Activated naive CD8-positive, alpha-beta T cell treated with anti-CD3 and anti-CD28 coated beads, Interleukin-2, amount 50 U/mL, for 16 hours (primary cell): Measurements from ENCODE around the gene SP1.
A peak's percentile ranks its signal among the peaks of the same experiment; 100 is the strongest.
"Not testable (repeated sequence)": the region's sequence is repeated elsewhere in the genome, so short reads cannot be mapped to it uniquely, and the experiment has no call there.

Experiments
- DNase-seq: peaks from one replicate; pipeline ENCODE4 v3.0.0-alpha.2; 2020; ENCODE audit warnings: low read depth, low spot score

Gene SP1

DNA sequence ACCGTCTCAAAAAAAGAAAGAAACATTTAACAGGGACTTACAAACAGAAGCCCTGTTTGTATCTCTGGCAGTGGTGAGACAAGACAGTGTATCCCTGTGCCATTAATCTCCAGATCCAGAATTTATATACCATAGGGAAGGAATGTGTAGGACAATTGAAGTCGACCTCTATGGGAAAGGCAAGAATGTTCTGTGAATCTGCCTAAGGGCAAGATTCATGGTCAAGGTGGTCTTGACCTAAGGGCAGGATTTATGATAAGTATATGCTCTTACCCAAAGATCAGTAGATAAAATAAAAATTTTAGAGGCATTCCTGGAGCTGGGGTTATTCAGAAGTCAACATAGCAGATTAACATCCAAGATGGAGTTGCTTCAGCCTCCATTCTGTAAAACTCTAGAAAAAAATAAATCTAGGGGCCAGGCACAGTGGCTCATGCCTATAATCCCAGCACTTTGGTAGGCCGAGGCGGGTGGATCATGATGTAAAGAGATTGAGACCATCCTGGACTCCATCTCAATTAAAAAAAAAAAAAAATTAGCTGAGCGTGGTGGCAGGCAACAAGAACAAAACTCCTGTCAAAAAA lies 21.0 kb upstream of the SP1 start:
- no peak for DNase-seq

DNA sequence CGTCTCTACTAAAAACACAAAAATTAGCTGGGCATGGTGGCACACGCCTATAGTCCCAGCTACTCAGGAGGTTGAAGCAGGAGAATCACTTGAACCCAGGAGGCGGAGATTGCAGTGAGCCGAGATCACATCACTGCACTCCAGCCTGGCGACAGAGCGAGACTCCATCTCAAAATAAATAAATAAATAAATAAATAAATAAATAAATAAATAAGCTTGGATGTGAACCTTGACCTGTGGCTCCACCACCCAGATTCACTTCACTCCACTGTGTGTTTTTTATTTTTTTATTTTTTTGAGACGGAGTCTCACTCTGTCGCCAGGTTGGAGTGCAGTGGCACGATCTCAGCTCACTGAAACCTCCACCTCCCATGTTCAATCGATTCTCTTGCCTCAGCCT lies 18.3 kb upstream of the SP1 start:
- not testable (repeated sequence) for DNase-seq

DNA sequence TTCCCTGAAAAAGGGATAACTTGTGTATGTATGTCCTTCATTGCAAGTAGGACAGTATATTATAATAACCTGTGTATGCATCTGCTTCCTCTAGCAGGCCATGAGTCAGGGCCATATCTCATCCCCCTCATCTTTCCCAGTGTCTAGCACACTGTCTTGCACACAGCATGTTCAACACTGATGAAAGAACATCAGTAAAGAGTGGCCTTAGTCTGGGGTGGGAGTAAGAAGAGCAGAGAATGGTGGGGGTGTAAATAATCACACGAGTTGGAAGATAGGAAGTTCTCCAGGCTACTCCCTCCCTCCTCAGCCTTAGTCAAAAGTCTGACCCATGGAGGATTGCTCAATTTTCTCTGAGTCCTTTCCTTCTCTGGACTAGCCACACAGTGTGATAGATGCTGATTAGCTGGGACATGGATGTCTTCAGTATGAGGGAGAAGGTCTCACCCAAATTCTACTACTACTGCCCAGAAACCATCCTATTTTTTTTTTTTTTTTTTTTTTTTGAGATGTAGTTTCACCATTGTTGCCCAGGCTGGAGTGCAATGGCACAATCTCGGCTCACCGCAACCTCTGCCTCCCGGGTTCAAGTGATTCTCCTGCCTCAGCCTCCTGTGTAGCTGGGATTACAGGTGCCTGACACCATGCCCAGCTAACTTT lies 14.6 kb upstream of the SP1 start:
- DNase-seq = no peak

DNA sequence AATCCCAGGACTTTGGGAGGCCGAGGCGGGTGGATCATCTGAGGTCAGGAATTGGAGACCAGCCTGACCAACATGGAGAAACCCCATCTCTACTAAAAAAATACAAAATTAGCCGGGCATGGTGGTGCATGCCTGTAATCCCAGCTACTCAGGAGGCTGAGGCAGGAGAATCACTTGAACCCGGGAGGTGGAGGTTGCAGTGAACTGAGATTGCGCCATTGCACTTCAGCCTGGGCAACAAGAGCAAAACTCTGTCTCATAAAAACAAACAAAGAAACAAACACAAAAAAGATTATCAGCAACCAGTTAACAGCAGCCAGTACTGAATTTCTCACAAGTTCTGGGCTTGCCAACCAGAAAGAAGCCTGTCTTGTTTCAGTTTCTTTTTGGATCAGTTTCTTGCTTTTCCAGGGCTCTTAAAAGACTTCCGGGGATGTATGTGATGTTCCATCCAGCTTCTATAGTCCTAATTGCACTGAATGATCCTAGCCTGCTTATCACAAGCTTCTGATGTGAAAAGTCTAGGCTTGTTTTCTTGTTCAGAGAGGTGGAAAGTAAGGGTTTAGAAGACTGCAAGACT lies 6.3 kb upstream of the SP1 start:
- DNase-seq = not testable (repeated sequence)

DNA sequence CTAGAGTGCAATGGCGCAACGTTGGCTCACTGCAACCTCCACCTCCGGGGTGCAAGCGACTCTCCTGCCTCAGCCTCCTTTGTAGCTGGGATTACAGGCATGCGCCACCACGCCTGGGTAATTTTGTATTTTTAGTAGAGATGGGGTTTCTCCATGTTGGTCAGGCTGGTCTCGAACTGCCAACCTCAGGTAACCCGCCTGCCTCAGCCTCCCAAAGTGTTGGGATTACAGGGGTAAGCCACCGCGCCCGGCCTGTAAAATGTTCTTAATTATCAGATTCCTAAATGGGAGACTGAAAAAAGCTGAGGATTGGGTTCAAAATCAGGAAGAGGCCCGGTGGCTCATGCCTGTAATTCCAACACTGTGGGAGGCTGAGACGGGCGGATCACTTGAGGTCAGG lies 5.7 kb upstream of the SP1 start:
- DNase-seq = not testable (repeated sequence)

DNA sequence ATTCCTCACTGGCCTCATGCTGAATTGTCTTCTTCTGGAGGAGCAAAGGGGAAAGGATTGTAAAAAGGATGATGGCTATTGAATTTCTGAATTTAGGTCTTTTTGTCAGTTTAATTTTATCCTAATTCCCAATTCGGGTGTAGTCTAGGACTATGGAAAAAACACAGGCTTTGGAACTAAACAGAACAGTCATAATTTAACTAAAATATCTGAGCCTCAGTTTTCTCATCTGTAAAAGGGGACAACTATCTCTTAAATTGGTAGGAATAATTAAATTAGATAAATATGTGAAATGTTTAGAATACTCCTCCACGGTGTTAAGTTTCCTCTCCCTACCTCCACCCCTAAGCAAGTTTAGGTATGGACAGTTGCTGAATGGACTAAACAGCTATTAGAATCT lies 3.2 kb upstream of the SP1 start:
- DNase-seq = no peak

DNA sequence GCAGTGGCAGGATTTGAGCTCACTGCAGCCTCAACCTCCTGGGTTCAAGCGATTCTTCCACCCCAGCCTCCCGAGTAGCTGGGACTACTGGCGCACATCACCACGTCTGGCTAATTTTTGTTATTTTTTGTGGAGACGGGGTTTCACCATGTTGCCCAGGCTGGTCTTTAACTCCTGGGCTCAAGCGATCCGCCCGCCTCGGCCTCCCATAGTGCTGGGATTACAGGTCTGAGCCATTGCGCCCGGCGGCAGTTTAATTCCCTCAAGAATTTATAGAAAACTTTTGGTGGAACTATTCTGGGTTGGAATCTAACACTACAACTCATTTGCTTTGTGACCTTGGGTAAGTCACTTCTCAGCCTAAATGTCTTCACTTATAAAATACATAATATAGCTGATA lies 1.8 kb upstream of the SP1 start:
- DNase-seq = no peak

DNA sequence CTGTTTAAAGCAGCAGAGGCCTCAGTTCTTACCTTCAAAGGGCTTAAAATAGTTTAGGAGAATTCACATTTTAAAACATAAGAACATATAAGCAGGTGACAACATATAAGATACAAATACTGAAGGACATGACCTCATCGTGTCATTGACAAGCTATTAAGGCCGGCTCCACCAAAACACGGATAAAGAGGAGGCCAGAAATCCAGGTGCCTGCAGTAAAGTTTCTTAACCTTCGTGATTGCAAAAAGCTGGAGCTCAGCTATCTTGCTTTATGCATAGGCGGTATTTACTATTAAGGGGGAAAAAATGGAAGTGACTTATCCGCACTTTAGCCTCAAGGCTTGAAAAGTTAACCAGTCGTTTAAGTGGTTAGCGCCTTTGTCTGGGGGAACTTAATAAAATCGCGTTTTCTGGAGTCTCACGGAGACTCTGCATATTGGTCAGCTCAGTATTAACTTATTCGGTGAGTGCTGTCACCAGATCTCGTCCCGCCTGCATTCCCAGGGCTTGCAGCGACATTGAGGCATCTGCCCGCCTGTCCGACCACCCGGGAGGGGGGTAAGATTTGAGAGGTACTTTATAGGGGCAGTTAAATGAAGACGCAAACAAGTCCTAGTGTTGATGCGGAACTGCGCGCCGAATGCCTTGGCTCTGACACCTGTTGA lies 1.1 kb upstream of the SP1 start:
- no peak for DNase-seq

DNA sequence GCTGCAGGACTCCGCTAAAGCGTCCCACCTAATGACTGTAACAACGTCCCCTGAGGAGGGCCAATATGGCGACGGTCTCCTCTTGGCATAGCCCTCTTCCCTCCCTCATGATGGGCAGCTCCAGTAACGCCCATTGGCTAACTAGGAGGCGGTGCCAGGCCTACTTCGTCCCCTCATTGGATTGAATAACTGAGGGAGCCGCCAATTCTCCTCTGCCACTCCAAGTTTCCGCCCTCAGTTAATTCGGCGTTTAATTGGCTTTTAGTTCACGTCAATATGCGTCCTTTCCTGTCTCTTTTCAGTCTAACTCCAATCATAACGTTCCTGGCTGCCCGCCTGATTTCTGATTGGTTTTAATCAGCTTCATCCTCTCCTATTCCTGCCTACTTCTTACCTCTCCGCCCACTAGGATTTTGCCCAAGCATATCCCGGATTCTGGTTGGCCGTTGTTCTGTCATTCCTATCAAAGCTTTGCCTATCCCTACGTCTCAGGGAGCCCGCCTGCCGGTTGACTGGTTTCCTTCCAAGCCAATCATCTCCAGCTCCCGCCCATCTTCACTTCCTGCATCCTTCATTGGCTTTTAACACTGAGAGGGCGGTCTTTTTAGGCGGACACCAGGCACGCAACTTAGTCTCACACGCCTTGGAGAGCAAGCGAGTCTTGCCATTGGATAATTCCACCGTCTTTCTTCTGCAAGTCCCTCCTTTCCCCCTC lies 430 bp upstream of the SP1 start:
- peak; percentile 96 for DNase-seq

DNA sequence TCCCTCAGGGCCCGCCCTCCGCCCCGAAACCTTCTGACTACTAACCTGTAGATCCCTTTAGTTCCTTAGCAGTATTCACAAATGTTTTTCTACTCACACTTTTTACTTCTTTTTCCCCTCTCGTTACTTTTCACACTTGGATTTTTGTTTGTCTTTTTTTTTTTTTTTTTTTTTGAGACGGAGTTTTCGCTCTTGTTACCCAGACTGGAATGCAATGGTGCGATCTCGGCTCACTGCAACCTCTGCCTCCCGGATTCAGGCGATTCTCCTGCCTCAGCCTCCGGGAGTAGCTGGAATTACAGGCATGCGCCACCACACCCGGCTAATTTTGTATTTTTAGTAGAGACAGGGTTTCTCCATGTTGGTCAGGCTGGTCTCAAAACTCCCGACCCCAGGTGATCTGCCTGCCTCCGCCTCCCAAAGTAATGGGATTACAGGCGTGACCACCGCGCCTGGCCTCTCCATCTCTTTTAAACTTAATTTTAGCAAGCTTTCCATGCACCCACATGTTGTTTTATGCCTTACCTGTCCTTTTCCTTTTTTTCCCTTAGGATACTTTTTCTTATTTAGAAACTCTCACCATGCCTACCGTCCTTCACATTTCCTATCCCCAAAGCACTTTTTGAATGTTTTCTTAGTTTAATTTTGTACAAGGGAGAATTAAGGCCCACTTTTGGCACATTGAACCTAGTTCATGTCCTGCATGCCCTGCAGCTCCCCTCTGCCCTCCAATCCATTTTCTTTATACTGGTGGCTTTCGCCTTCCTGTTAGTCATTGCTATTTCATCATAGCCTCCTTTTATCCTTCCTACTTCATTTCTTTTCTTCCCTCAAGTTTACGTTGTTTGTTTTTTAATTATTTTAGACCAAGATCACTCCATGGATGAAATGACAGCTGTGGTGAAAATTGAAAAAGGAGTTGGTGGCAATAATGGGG lies 1.1 kb downstream of the SP1 start:
- DNase-seq = no peak

DNA sequence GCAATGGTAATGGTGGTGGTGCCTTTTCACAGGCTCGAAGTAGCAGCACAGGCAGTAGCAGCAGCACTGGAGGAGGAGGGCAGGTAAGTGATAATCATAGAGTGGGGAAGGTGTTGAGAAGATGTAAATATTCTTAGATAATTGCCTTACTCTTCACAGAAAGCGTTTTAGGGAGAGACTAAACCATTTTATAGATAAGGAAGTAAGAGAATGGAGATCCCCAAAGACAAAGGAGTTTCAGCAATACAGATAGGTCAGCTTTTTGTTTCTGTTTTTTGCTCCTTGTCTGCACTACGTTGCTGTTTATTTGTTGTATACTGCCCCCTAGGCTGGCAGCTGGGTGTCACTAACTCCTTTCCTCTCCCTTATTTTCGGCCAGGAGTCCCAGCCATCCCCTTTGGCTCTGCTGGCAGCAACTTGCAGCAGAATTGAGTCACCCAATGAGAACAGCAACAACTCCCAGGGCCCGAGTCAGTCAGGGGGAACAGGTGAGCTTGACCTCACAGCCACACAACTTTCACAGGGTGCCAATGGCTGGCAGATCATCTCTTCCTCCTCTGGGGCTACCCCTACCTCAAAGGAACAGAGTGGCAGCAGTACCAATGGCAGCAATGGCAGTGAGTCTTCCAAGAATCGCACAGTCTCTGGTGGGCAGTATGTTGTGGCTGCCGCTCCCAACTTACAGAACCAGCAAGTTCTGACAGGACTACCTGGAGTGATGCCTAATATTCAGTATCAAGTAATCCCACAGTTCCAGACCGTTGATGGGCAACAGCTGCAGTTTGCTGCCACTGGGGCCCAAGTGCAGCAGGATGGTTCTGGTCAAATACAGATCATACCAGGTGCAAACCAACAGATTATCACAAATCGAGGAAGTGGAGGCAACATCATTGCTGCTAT lies 2.0 kb downstream of the SP1 start:
- no peak for DNase-seq

DNA sequence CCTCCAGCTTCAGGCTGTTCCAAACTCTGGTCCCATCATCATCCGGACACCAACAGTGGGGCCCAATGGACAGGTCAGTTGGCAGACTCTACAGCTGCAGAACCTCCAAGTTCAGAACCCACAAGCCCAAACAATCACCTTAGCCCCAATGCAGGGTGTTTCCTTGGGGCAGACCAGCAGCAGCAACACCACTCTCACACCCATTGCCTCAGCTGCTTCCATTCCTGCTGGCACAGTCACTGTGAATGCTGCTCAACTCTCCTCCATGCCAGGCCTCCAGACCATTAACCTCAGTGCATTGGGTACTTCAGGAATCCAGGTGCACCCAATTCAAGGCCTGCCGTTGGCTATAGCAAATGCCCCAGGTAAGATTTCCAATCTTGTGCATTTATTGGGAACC lies 3.3 kb downstream of the SP1 start:
- DNase-seq = no peak

DNA sequence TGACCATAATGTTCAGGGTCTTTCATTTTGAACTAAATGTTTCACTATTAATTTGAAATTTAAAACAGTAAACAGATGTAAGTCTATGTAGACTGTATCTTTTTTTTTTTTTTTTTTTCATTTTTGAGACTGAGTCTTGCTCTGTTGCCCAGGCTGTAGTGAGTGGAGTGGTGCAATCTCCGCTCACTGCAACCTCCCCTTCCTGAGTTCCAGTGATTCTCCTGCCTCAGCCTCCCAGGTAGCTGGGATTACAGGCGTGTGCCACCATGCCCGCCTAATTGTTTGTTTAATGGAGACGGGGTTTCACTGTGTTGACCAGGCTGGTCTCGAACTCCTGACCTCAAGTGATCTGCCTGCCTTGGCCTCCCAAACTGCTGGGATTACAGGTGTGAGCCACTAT lies 6.4 kb downstream of the SP1 start:
- DNase-seq = not testable (repeated sequence)

DNA sequence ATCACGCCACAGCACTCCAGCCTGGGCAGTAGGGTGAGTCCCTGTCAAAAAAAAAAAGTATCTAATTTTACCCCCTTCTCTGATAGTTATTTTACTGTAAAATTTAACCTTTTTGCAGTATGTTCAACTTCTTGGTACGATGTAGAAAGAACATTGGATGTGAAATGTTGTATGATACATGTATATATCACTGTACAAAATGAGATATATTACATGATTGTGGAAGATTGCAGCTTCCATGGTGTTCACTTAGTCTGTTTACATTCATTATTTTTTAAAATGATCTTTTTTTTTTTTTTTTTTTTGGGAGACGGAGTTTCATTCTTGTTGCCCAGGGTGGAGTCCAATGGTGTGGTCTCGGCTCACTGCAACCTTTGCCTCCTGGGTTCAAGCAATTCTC lies 9.0 kb downstream of the SP1 start:
- no peak for DNase-seq

DNA sequence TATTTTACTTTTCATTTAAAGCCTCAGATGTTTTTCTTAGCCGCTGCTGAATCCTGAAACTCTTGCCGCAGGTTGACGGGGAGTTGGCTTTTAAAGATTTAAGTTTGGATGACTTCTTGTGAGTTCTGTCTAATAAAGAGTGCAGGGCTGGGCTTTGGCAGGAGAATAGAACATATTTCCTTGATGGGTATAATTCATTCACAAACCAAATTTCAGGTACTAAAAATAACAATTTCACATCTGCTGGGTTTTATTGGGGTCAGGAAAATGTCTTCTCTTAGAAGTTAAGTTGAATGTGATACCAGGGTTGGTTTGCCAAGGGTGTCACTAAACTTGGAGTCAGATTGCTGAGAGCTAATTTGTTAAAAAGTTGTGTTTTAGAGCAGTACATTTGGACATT lies 9.7 kb downstream of the SP1 start:
- no peak for DNase-seq

DNA sequence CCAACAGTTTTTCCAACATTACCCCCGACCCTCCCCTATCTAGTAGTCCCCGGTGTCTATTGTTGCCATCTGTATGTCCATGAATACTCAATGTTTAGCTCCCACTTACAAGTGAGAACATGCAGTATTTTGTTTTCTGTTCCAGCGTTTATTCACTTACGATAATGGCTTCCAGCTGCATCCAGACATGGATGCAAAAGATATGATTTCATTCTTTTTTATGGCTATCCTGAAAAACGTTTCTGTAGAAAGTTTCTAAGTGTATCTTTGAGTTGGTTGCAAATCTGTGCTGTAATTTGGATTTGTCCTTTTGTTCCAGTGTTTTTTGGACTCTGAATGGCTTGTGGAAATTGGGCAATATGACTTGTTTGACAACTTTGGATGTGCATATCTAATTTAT lies 11.7 kb downstream of the SP1 start:
- no peak for DNase-seq

DNA sequence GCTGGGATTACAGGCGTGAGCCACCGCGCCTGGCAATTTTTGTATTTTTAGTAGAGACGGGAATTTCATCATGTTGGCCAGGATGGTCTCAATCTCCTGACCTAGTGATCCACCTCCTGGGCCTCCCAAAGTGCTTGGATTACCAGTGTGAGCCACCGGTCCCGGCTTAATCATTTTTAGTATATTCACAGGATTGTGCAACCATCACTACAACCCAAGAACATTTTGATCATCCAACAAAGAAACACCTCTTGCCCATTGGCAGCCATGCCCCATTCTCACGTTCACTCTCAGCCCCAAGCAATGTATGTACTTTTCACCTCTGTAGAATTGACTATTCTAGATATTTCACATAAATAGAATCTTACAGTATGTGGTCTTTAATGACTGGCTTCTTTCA lies 19.9 kb downstream of the SP1 start:
- DNase-seq = no peak

DNA sequence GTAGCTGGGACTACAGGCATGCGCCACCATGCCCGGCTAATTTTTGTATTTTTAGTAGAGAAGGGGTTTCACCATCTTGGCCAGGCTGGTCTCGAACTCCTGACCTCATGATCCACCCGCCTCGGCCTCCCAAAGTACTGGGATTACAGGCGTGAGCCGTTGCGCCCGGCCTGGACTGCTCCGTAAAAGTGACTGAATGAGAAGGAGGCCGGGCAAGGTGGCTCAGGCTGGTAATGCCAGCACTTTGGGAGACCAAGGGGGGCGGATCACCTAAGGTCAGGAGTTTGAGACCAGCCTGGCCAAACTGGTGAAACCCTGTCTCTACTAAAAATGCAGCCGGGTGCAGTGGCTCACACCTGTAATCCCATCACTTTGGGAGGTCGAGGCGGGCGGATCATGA lies 22.4 kb downstream of the SP1 start:
- not testable (repeated sequence) for DNase-seq

DNA sequence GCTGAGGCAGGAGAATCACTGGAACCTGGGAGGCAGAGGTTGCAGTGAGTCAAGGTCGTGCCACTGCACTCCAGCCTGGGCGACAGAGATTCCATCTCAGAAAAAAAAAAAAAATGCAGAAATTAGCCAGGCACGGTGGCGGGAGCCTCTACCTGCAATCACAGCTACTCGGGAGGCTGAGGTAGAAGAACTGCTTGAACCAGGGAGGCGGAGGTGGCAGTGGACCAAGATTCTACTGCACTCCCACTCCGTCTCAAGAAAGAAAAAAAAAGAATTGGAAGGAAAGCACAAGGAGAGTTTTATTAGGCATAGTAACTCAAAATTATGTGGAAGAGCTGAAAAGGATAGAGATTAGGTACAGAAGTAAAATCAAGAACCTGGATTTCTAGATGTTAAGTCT lies 22.9 kb downstream of the SP1 start:
- DNase-seq = no peak

DNA sequence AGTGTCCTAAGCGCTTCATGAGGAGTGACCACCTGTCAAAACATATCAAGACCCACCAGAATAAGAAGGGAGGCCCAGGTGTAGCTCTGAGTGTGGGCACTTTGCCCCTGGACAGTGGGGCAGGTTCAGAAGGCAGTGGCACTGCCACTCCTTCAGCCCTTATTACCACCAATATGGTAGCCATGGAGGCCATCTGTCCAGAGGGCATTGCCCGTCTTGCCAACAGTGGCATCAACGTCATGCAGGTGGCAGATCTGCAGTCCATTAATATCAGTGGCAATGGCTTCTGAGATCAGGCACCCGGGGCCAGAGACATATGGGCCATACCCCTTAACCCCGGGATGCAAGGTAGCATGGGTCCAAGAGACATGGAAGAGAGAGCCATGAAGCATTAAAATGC lies 31.0 kb downstream of the SP1 start:
- DNase-seq = no peak
